Measurements from ENCODE around the gene STAC2. TPM values are rescaled to one million over a fixed set of nuclear protein-coding genes. Genes with fewer than 3 reads are reported as not detected.

The STAC2 gene
- polyA plus RNA-seq, 1 experiment: not detected

- Histone ChIP-seq H3K36me3 (ENCODE audit: control insufficient read depth, insufficient read depth, low read length) (no peaks in the 10 kb centered on the region), H3K27me3 (ENCODE audit: control insufficient read depth, insufficient read depth, low read length) (no peaks in the 10 kb centered on the region), H3K4me3 (ENCODE audit: low read depth, low read length) (no peak overlapping the region)
- no peak for DNase-seq (ENCODE audit: low read depth)
- ChIA-PET POLR2A (no interaction called here), CTCF (interaction anchor here (0.6 to 19.8 kb wide), 37 partner anchors 8 to 567 kb away, joined by 3 to 438 read pairs (median 4); partner anchors contain the start of genes CACNB1, CDK12 and RPL19)
- no peak for TF ChIP-seq CTCF (IDR thresholded peaks at IDR 0.05; ENCODE audit: insufficient read depth, low read depth, low read length)
Observed at GRCh38 chr17:39244016-39244599, 18.4 kb upstream of the STAC2 start.

GRCh38 chr17:39243155-39243554 is 17.4 kb upstream of the STAC2 start:
- ChIA-PET POLR2A (no interaction called here), CTCF (interaction anchor here (0.5 to 19.8 kb wide), 7 partner anchors 7 to 948 kb away, joined by 3 to 438 read pairs (median 7); no protein-coding TSS in a partner anchor)
- H3K36me3 ChIP-seq (ENCODE audit: control insufficient read depth, insufficient read depth, low read length): no peaks in the 10 kb centered on the region
- H3K27me3 ChIP-seq (ENCODE audit: control insufficient read depth, insufficient read depth, low read length): no peaks in the 10 kb centered on the region
- no peak overlapping the region for H3K4me3 ChIP-seq (ENCODE audit: low read depth, low read length)
- DNase-seq (ENCODE audit: low read depth): no peak
- TF ChIP-seq CTCF (IDR thresholded peaks at IDR 0.05; ENCODE audit: insufficient read depth, low read depth, low read length): no peak

GRCh38 chr17:39240631-39241030 is 14.9 kb upstream of the STAC2 start:
- TF ChIP-seq CTCF (IDR thresholded peaks at IDR 0.05; ENCODE audit: insufficient read depth, low read depth, low read length): no peak
- Histone ChIP-seq H3K27me3 (ENCODE audit: control insufficient read depth, insufficient read depth, low read length) (no peaks in the 10 kb centered on the region; the same call in 1 of the 2 replicates), H3K4me3 (ENCODE audit: low read depth, low read length) (no peak overlapping the region), H3K36me3 (ENCODE audit: control insufficient read depth, insufficient read depth, low read length) (no peaks in the 10 kb centered on the region)
- ChIA-PET POLR2A (no interaction called here), CTCF (interaction anchor here (0.8 to 19.8 kb wide), 6 partner anchors 9 to 509 kb away, joined by 3 to 438 read pairs (median 4); no protein-coding TSS in a partner anchor)
- no peak for DNase-seq (ENCODE audit: low read depth)

- H3K36me3 ChIP-seq (ENCODE audit: control insufficient read depth, insufficient read depth, low read length): no peaks in the 10 kb centered on the region
- H3K4me3 ChIP-seq (ENCODE audit: low read depth, low read length): no peak overlapping the region
- TF ChIP-seq CTCF (IDR thresholded peaks at IDR 0.05; ENCODE audit: insufficient read depth, low read depth, low read length): peak; percentile 64
- ChIA-PET POLR2A (no interaction called here), CTCF (interaction anchor here (0.7 to 19.8 kb wide), 9 partner anchors 8 to 508 kb away, joined by 3 to 438 read pairs (median 4); partner anchors contain the start of genes ARL5C and STAC2)
- no peaks in the 10 kb centered on the region; the same call in 1 of the 2 replicates for H3K27me3 ChIP-seq (ENCODE audit: control insufficient read depth, insufficient read depth, low read length)
- no peak for DNase-seq (ENCODE audit: low read depth)
Observed at GRCh38 chr17:39239640-39240314, 14.0 kb upstream of the STAC2 start.

GRCh38 chr17:39238311-39238972 is 12.7 kb upstream of the STAC2 start:
- Histone ChIP-seq H3K27me3 (ENCODE audit: control insufficient read depth, insufficient read depth, low read length) (no peaks in the 10 kb centered on the region; the same call in 1 of the 2 replicates), H3K4me3 (ENCODE audit: low read depth, low read length) (no peak overlapping the region), H3K36me3 (ENCODE audit: control insufficient read depth, insufficient read depth, low read length) (no peaks in the 10 kb centered on the region)
- ChIA-PET POLR2A (interaction anchor here (0.8 kb wide), 1 partner anchor 14 kb away, joined by 3 read pairs; no protein-coding TSS in a partner anchor), CTCF (interaction anchor here (1.0 to 19.8 kb wide), 12 partner anchors 6 to 383 kb away, joined by 3 to 438 read pairs (median 6); partner anchors contain the start of gene ARL5C)
- DNase-seq (ENCODE audit: low read depth): no peak
- no peak for TF ChIP-seq CTCF (IDR thresholded peaks at IDR 0.05; ENCODE audit: insufficient read depth, low read depth, low read length)

All from BJ (cell line).